WTC11 (cell line): ENCODE measurements around the gene PTPRN. TPM values are rescaled to one million over a fixed set of nuclear protein-coding genes. Genes with fewer than 3 reads are reported as not detected.

Experiments
- CREM ChIP-seq: sonication (generic); formaldehyde crosslinking; IDR thresholded peaks from 2 replicates; pipeline ENCODE4 v1.8.1; 2022; ENCODE audit warnings: mild to moderate bottlenecking, missing genetic modification reagents, moderate library complexity
- ELF4 ChIP-seq: sonication (generic); formaldehyde crosslinking; IDR thresholded peaks from 2 replicates; pipeline ENCODE4 v1.8.1; 2022; ENCODE audit warnings: low read depth, mild to moderate bottlenecking, moderate library complexity, missing genetic modification reagents
- ETV6 ChIP-seq: sonication (generic); formaldehyde crosslinking; IDR thresholded peaks from 2 replicates; pipeline ENCODE4 v1.8.1; 2022; ENCODE audit warnings: mild to moderate bottlenecking, missing genetic modification reagents
- FOXK1 ChIP-seq: sonication (generic); formaldehyde crosslinking; IDR thresholded peaks from 2 replicates; pipeline ENCODE4 v1.8.0; 2022; ENCODE audit warnings: mild to moderate bottlenecking, moderate library complexity, missing genetic modification reagents
- IRF2 ChIP-seq: sonication (generic); formaldehyde crosslinking; IDR thresholded peaks from 2 replicates; pipeline ENCODE4 v1.8.0; 2022; ENCODE audit warnings: low read depth, missing genetic modification reagents, borderline replicate concordance
- JUN ChIP-seq: sonication (generic); formaldehyde crosslinking; IDR thresholded peaks from 2 replicates; pipeline ENCODE4 v1.8.0; 2023; ENCODE audit warnings: mild to moderate bottlenecking, missing genetic modification reagents
- KAT7 ChIP-seq: sonication (generic); formaldehyde crosslinking; IDR thresholded peaks from 2 replicates; pipeline ENCODE4 v1.8.1; 2023; ENCODE audit warnings: missing genetic modification reagents, mild to moderate bottlenecking, borderline replicate concordance
- NFE2L1 ChIP-seq: sonication (generic); formaldehyde crosslinking; IDR thresholded peaks from 2 replicates; pipeline ENCODE4 v1.8.1; 2023; ENCODE audit warnings: missing genetic modification reagents
- NR1H2 ChIP-seq: sonication (generic); formaldehyde crosslinking; IDR thresholded peaks from 2 replicates; pipeline ENCODE4 v1.9.0; 2021; ENCODE audit warnings: mild to moderate bottlenecking, moderate library complexity, missing genetic modification reagents
- NR2C2 ChIP-seq: sonication (generic); formaldehyde crosslinking; IDR thresholded peaks from 2 replicates; pipeline ENCODE4 v1.8.0; 2022; ENCODE audit warnings: mild to moderate bottlenecking, missing genetic modification reagents
- RELA ChIP-seq: sonication (generic); formaldehyde crosslinking; IDR thresholded peaks from 2 replicates; pipeline ENCODE4 v1.8.1; 2022; ENCODE audit warnings: missing genetic modification reagents, mild to moderate bottlenecking, borderline replicate concordance
- TEAD1 ChIP-seq: sonication (generic); formaldehyde crosslinking; IDR thresholded peaks from 2 replicates; pipeline ENCODE4 v1.8.0; 2022; ENCODE audit warnings: mild to moderate bottlenecking, missing genetic modification reagents
- ZNF138 ChIP-seq: sonication (generic); formaldehyde crosslinking; conservative IDR thresholded peaks from 2 replicates; pipeline ENCODE4 v1.8.1; 2022; ENCODE audit warnings: mild to moderate bottlenecking, moderate library complexity, missing genetic modification reagents
- ZNF232 ChIP-seq: sonication (generic); formaldehyde crosslinking; IDR thresholded peaks from 2 replicates; pipeline ENCODE4 v1.8.0; 2022; ENCODE audit warnings: mild to moderate bottlenecking, missing genetic modification reagents
- ZNF317 ChIP-seq: sonication (generic); formaldehyde crosslinking; IDR thresholded peaks from 2 replicates; pipeline ENCODE4 v1.8.1; 2023; ENCODE audit warnings: low read depth, mild to moderate bottlenecking, moderate library complexity, missing genetic modification reagents, borderline replicate concordance
- total RNA-seq: library from RNA; stranded (reverse); gene quantifications from 3 replicates; pipeline ENCODE4 v1.2.3, GENCODE V29; 2021
- TF ChIP-seq, protein P1 (sequence below): sonication (generic); formaldehyde crosslinking; IDR thresholded peaks from 2 replicates; pipeline ENCODE4 v1.8.0; 2022; ENCODE audit warnings: mild to moderate bottlenecking, missing genetic modification reagents
- TF ChIP-seq, protein P2 (sequence below): sonication (generic); formaldehyde crosslinking; IDR thresholded peaks from 2 replicates; pipeline ENCODE4 v1.8.1; 2022; ENCODE audit warnings: mild to moderate bottlenecking, missing genetic modification reagents, moderate library complexity, borderline replicate concordance
- TF ChIP-seq, protein P3 (sequence below): sonication (generic); formaldehyde crosslinking; IDR thresholded peaks from 2 replicates; pipeline ENCODE4 v1.8.0; 2022; ENCODE audit warnings: mild to moderate bottlenecking, missing genetic modification reagents
- TF ChIP-seq, protein P4 (sequence below): sonication (generic); formaldehyde crosslinking; IDR thresholded peaks from 2 replicates; pipeline ENCODE4 v1.8.1; 2022; ENCODE audit warnings: missing genetic modification reagents, borderline replicate concordance
- TF ChIP-seq, protein P5 (sequence below): sonication (generic); formaldehyde crosslinking; IDR thresholded peaks from 2 replicates; pipeline ENCODE4 v1.8.0; 2023; ENCODE audit warnings: missing genetic modification reagents
- TF ChIP-seq, protein P6 (sequence below): fragments of 250-450 bp; sonication (Bioruptor Pico); IDR thresholded peaks from 2 replicates; pipeline ENCODE4 v1.9.0; 2021; ENCODE audit warnings: mild to moderate bottlenecking
- TF ChIP-seq, protein P7 (sequence below): sonication (generic); formaldehyde crosslinking; conservative IDR thresholded peaks from 2 replicates; pipeline ENCODE4 v1.8.1; 2023; ENCODE audit warnings: mild to moderate bottlenecking, low read depth, missing genetic modification reagents, moderate library complexity
- TF ChIP-seq, protein P8 (sequence below): fragments of 250-450 bp; sonication (Bioruptor Pico); conservative IDR thresholded peaks from 2 replicates; pipeline ENCODE4 v1.9.0; 2021; ENCODE audit warnings: mild to moderate bottlenecking
- TF ChIP-seq, protein P9 (sequence below): sonication (generic); formaldehyde crosslinking; IDR thresholded peaks from 2 replicates; pipeline ENCODE4 v1.8.1; 2022; ENCODE audit warnings: mild to moderate bottlenecking, moderate library complexity, missing genetic modification reagents

PTPRN gene
- total RNA-seq, 1 experiment from 2014 or later: 3.8 TPM

DNA sequence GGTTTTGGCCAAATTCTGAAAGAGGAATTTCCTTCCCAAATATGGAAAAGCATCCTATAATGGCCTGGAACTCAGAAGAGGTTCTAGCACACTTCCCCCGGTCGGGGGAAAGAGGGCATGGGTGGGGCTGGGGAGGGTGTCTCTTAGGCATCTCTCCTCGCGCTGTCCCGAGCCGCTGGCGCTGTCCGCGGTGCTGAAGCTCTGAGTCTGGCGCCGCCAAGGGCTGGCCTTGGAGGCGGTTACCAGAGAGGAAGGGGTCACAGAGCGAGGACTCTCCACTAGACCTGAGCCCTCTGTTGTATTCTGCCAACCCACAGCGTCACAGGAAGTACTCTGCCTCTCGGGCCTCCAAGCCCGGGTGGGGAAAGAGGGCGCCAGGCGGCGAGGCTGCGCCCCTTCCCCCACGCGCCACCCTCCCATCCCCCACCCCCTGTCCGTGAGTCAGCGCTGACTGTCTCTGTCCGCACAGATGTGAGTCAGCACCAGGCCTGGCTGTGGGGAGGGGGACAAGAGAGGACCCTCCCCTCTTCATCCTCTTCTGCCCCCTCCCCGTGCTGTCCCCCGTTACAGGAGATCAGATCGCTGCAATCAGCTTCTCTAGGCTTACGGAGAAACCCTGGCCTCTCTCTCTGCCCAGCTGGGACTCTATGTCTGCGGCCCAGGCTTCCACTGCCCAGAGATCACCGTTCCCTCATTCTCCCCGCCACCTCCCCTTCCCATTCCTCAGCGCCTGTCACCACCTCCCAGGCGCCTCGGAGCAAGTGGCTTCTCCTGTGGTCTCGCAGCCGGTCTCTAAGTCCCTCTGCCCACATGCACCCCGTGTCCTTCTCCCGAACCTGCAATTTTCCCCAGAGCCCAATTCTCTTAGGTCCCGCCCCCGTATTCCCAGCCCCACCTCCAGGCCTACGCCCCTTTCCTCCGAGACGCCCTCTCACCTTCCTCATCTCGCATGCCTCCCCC is 779 bp downstream of the PTPRN start (continued):
- TF ChIP-seq, protein P1, sequence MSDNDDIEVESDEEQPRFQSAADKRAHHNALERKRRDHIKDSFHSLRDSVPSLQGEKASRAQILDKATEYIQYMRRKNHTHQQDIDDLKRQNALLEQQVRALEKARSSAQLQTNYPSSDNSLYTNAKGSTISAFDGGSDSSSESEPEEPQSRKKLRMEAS (CRISPR knock-in tag): no peak
- TF ChIP-seq NFE2L1 (peak; percentile 81), NR1H2 (CRISPR knock-in tag) (no peak), ZNF138 (CRISPR knock-in tag) (no peak), CREM (peak; percentile 82; the same call in 1 of the 2 replicates), KAT7 (CRISPR knock-in tag) (peak; percentile 77; the same call in 1 of the 2 replicates), ZNF232 (CRISPR knock-in tag) (peak; percentile 92; the same call in 1 of the 2 replicates), ZNF317 (no peak), ELF4 (CRISPR knock-in tag) (0 out of 2 replicates have a peak, but pooled peaks have one; percentile 25), TEAD1 (peak; percentile 87), JUN (CRISPR knock-in tag) (peak; percentile 96), ETV6 (peak; percentile 96), RELA (CRISPR knock-in tag) (peak; percentile 82; the same call in 1 of the 2 replicates), IRF2 (no peak), NR2C2 (CRISPR knock-in tag) (no peak), FOXK1 (CRISPR knock-in tag) (peak; percentile 83)
- TF ChIP-seq, protein P2, sequence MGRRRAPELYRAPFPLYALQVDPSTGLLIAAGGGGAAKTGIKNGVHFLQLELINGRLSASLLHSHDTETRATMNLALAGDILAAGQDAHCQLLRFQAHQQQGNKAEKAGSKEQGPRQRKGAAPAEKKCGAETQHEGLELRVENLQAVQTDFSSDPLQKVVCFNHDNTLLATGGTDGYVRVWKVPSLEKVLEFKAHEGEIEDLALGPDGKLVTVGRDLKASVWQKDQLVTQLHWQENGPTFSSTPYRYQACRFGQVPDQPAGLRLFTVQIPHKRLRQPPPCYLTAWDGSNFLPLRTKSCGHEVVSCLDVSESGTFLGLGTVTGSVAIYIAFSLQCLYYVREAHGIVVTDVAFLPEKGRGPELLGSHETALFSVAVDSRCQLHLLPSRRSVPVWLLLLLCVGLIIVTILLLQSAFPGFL (CRISPR knock-in tag): 0 out of 2 replicates have a peak, but pooled peaks have one; percentile 42
- TF ChIP-seq, protein P3, sequence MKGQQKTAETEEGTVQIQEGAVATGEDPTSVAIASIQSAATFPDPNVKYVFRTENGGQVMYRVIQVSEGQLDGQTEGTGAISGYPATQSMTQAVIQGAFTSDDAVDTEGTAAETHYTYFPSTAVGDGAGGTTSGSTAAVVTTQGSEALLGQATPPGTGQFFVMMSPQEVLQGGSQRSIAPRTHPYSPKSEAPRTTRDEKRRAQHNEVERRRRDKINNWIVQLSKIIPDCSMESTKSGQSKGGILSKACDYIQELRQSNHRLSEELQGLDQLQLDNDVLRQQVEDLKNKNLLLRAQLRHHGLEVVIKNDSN (CRISPR knock-in tag): peak; percentile 70; the same call in 1 of the 2 replicates
- TF ChIP-seq, protein P4, sequence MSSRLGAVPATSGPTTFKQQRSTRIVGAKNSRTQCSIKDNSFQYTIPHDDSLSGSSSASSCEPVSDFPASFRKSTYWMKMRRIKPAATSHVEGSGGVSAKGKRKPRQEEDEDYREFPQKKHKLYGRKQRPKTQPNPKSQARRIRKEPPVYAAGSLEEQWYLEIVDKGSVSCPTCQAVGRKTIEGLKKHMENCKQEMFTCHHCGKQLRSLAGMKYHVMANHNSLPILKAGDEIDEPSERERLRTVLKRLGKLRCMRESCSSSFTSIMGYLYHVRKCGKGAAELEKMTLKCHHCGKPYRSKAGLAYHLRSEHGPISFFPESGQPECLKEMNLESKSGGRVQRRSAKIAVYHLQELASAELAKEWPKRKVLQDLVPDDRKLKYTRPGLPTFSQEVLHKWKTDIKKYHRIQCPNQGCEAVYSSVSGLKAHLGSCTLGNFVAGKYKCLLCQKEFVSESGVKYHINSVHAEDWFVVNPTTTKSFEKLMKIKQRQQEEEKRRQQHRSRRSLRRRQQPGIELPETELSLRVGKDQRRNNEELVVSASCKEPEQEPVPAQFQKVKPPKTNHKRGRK (CRISPR knock-in tag): no peak
- TF ChIP-seq, protein P5, sequence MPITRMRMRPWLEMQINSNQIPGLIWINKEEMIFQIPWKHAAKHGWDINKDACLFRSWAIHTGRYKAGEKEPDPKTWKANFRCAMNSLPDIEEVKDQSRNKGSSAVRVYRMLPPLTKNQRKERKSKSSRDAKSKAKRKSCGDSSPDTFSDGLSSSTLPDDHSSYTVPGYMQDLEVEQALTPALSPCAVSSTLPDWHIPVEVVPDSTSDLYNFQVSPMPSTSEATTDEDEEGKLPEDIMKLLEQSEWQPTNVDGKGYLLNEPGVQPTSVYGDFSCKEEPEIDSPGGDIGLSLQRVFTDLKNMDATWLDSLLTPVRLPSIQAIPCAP (CRISPR knock-in tag): peak; percentile 73; the same call in 1 of the 2 replicates
- TF ChIP-seq, protein P6, sequence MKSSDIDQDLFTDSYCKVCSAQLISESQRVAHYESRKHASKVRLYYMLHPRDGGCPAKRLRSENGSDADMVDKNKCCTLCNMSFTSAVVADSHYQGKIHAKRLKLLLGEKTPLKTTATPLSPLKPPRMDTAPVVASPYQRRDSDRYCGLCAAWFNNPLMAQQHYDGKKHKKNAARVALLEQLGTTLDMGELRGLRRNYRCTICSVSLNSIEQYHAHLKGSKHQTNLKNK (CRISPR knock-in tag): no peak
- TF ChIP-seq, protein P7, sequence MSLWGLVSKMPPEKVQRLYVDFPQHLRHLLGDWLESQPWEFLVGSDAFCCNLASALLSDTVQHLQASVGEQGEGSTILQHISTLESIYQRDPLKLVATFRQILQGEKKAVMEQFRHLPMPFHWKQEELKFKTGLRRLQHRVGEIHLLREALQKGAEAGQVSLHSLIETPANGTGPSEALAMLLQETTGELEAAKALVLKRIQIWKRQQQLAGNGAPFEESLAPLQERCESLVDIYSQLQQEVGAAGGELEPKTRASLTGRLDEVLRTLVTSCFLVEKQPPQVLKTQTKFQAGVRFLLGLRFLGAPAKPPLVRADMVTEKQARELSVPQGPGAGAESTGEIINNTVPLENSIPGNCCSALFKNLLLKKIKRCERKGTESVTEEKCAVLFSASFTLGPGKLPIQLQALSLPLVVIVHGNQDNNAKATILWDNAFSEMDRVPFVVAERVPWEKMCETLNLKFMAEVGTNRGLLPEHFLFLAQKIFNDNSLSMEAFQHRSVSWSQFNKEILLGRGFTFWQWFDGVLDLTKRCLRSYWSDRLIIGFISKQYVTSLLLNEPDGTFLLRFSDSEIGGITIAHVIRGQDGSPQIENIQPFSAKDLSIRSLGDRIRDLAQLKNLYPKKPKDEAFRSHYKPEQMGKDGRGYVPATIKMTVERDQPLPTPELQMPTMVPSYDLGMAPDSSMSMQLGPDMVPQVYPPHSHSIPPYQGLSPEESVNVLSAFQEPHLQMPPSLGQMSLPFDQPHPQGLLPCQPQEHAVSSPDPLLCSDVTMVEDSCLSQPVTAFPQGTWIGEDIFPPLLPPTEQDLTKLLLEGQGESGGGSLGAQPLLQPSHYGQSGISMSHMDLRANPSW (CRISPR knock-in tag): no peak
- TF ChIP-seq, protein P8, sequence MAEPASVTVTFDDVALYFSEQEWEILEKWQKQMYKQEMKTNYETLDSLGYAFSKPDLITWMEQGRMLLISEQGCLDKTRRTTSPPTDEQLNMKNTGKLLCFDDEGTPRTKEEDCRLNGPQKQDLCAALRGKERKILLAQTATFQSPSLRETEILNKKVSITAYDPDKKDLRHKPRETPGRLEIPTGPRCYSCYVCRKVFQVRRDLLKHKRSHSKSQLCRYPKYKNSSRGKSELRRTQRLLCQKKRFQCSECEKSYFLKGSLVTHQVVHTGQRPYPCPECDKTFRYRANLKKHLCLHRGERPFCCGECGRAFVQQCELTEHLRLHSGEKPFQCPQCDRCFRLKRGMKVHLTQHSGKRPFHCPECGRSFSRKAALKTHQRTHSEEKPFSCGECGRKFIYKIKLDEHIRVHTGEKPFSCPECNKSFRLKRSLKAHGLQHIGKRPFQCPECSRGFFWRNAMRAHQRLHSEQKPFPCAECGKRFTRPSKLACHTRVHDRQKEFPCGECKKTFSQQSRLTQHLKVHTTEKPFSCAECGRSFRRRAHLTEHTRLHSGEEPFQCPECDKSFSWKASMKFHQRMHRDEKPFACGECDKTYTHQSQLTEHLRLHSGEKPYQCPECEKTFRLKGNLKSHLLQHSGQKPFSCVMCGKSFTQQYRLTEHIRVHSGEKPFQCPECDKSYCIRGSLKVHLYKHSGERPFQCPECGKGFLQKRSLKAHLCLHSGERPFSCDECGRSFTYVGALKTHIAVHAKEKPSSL (CRISPR knock-in tag): no peak
- TF ChIP-seq, protein P9, sequence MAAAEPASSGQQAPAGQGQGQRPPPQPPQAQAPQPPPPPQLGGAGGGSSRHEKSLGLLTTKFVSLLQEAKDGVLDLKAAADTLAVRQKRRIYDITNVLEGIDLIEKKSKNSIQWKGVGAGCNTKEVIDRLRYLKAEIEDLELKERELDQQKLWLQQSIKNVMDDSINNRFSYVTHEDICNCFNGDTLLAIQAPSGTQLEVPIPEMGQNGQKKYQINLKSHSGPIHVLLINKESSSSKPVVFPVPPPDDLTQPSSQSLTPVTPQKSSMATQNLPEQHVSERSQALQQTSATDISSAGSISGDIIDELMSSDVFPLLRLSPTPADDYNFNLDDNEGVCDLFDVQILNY (CRISPR knock-in tag): 0 out of 2 replicates have a peak, but pooled peaks have one; percentile 37
